Pancreas (tissue), 10 donors: ENCODE results near the gene DOCK8. TPM values are rescaled to one million over a fixed set of nuclear protein-coding genes. Genes with fewer than 3 reads are reported as not detected.
A peak's percentile ranks its signal among the peaks of the same experiment; 100 is the strongest.

Source experiments
- ATAC-seq, 4 donors: fragments of 200-7000 bp; cut with Tn5 transposase; one replicate each; pipeline versions ENCODE4 v1.8.0 to v1.9.1; 2020; ENCODE audit warnings: mild to moderate bottlenecking in 4 of 4, moderate library complexity in 4 of 4
- DNase-seq, 6 donors: peaks; one replicate each; pipeline ENCODE4 v3.0.0-alpha.2; 2020
- FAIRE-seq: peaks from 2 replicates; lab custom pipeline; 2012; peaks lifted over from hg19 to GRCh38; lab: Jason Lieb, UNC
- H3K27ac ChIP-seq, 4 donors: fragments of 200-600 bp; sonication (generic); 1 replicate in 3 of 4; 2 replicates in 1 of 4; pipeline versions ENCODE4 v1.5.0 to v1.8.0; 2020
- H3K27me3 ChIP-seq, 4 donors: fragments of 200-600 bp; one replicate each; pipeline ENCODE4 v1.8.0; 2021
- H3K36me3 ChIP-seq, 3 donors: fragments of 200-600 bp; sonication (generic) in 1 of 3; one replicate each; pipeline versions ENCODE4 v1.5.0 to v1.8.0; 2020 to 2021
- H3K4me1 ChIP-seq, 3 donors: fragments of 200-600 bp; one replicate each; pipeline ENCODE4 v1.8.0; 2021
- H3K4me3 ChIP-seq, 4 donors: fragments of 200-600 bp; sonication (generic) in 2 of 4; one replicate each; pipeline versions ENCODE4 v1.5.0 to v1.8.0; 2020 to 2021
- H3K9me3 ChIP-seq, 4 donors: fragments of 200-600 bp; one replicate each; pipeline ENCODE4 v1.8.0; 2021
- CTCF ChIP-seq, 4 donors: fragments of 200-600 bp; sonication (generic) in 3 of 4; IDR thresholded peaks; one replicate each; pipeline versions ENCODE4 v1.5.0 to v1.8.0; 2021; ENCODE audit warnings: antibody characterized with exemption in 4 of 4
- WGBS, 2 donors: extraction: QIAGEN DNeasy Blood & Tissue Kit; methylation state at CpG; one replicate each; pipeline ENCODE4 v1.1.7; 2013; 5-methylcytosine and 5-hydroxymethylcytosine counted together
- intact Hi-C, 3 donors: fragments of 100-400 bp; cut with DNase I; formaldehyde crosslinking; loops; one replicate each; pipeline versions ENCODE4 v1.11.1 to v1.14.2; 2022
- polyA plus RNA-seq, 2 donors: library from polyadenylated mRNA; stranded (reverse); fragments of 200-250 nt; gene quantifications; one replicate each; pipeline ENCODE4 v1.2.3, GENCODE V29; 2013
- total RNA-seq, 6 donors: library from RNA; stranded (reverse); fragmentation: NEBNext Ultra II Directional in 4 of 6; extraction: Animal tissue kit (Norgen Biotek cat#: 25700) in 4 of 6; gene quantifications; one replicate each; pipeline versions ENCODE4 v1.2.1 to v1.2.4, GENCODE V29; 2021 to 2023
- donor health status: healthy with polysubstance abuse.
- donor health status: DM: no; HTN: no; CAD: no; lungs with moderate emphysema.
- donor health status: DM: no; HTN: no; CAD: no.
- donor health status: control.
- donor health status: control.
- donor health status: Bipolar disorder and iron deficiency.
- donor health status: DM: yes; HTN: yes; CAD: no.
- donor health status: DM: no; HTN: no; CAD: no.
- donor health status: DM: no; HTN: no; CAD: no.
- donor health status: DM: yes; HTN: yes; CAD: no.

DOCK8 gene
- total and polyA plus RNA-seq, 8 donors, result 1.7 to 22.7 (median 6.0) TPM

- no peak for FAIRE-seq
- 81 to 82% methylated on average over 1 of the region's 1 CpG for WGBS, 2 donors
- no peak for TF ChIP-seq CTCF (IDR thresholded peaks at IDR 0.05)
- Histone ChIP-seq H3K4me3 (no peak overlapping the region), H3K4me1 (no peaks in the 10 kb centered on the region), H3K27ac (no peak overlapping the region), H3K27me3 (no peaks in the 10 kb centered on the region), H3K36me3 (no peaks in the 10 kb centered on the region), H3K9me3 (no peaks in the 10 kb centered on the region)
- no peak for ATAC-seq
- DNase-seq, result no peak
- intact Hi-C loops, result no loop called here
Observed at GRCh38 chr9:292915-293314, 78.2 kb downstream of the DOCK8 start.

- intact Hi-C loops, result no loop called here
- Histone ChIP-seq H3K27ac (no peak overlapping the region), H3K4me1 (no peaks in the 10 kb centered on the region), H3K36me3 (no peaks in the 10 kb centered on the region), H3K9me3 (no peaks in the 10 kb centered on the region), H3K4me3 (no peak overlapping the region), H3K27me3 (no peaks in the 10 kb centered on the region)
- no peak for ATAC-seq
- FAIRE-seq, result no peak
- TF ChIP-seq CTCF (IDR thresholded peaks at IDR 0.05), result no peak
- no peak for DNase-seq
Observed at GRCh38 chr9:295576-295975, 80.9 kb downstream of the DOCK8 start.

- Histone ChIP-seq H3K4me1 (no peaks in the 10 kb centered on the region), H3K27ac (peak overlapping the region in 1 of 4 donors; percentile 18), H3K36me3 (no peaks in the 10 kb centered on the region), H3K9me3 (no peaks in the 10 kb centered on the region), H3K4me3 (no peak overlapping the region), H3K27me3 (no peaks in the 10 kb centered on the region)
- TF ChIP-seq CTCF (IDR thresholded peaks at IDR 0.05), result no peak
- intact Hi-C loops, result no loop called here
- DNase-seq, result no peak
- 87 to 95% methylated on average over 3 of the region's 3 CpGs for WGBS, 2 donors
- ATAC-seq, result no peak
- no peak for FAIRE-seq
Observed at GRCh38 chr9:296411-296810, 81.7 kb downstream of the DOCK8 start.

GRCh38 chr9:297104-297972 is 82.7 kb downstream of the DOCK8 start:
- TF ChIP-seq CTCF (IDR thresholded peaks at IDR 0.05), result no peak
- Histone ChIP-seq H3K36me3 (no peaks in the 10 kb centered on the region), H3K27me3 (no peaks in the 10 kb centered on the region), H3K4me3 (no peak overlapping the region), H3K4me1 (no peaks in the 10 kb centered on the region), H3K9me3 (no peaks in the 10 kb centered on the region), H3K27ac (peak overlapping the region in 1 of 4 donors; percentile 20)
- 50 to 56% methylated on average over 6 of the region's 6 CpGs for WGBS, 2 donors
- peak in 3 of 4 donors; percentile 75 to 94 (median 89) for ATAC-seq
- intact Hi-C loops, result no loop called here
- no peak for FAIRE-seq
- DNase-seq, result peak in 2 of 6 donors; percentile 13 to 20

- TF ChIP-seq CTCF (IDR thresholded peaks at IDR 0.05), result no peak
- Histone ChIP-seq H3K36me3 (no peaks in the 10 kb centered on the region), H3K27ac (no peak overlapping the region), H3K4me3 (no peak overlapping the region), H3K9me3 (no peaks in the 10 kb centered on the region), H3K27me3 (no peaks in the 10 kb centered on the region), H3K4me1 (no peaks in the 10 kb centered on the region)
- FAIRE-seq, result no peak
- WGBS, 2 donors, result 84 to 91% methylated on average over 5 of the region's 5 CpGs
- intact Hi-C loops, result no loop called here
- ATAC-seq, result no peak
- no peak for DNase-seq
Observed at GRCh38 chr9:303502-303901, 88.8 kb downstream of the DOCK8 start.
